ENCODE data around the gene PTPN5. TPM values are rescaled to one million over a fixed set of nuclear protein-coding genes. Genes with fewer than 3 reads are reported as not detected.

The PTPN5 gene
- total and polyA plus RNA-seq, 2 experiments from 2014 or later, result 1.1 to 1.6 TPM

DNA sequence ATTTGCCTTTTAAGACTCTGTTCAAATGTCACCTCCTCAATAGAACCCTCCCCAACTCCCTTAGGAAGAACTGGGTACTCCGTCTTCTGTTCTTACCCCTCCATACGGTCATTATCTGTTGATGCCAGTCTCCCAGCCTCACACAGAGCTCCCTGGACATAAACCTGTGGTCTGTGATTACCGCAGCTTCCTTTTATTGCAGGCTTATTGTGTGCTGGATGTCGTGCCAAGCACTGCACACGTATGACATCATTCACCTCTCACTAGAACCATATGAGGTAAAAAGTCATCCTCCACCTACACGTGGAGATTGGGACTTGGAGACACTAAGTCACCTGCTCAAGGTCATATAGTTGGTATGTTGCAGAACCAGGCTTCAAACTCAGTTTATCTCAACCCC is 15.3 kb downstream of the PTPN5 start:
- Histone ChIP-seq H3K4me1 (ENCODE audit: low read depth) (no peaks in the 10 kb centered on the region), H3K36me3 (no peaks in the 10 kb centered on the region), H3K27ac (no peak overlapping the region), H3K9me3 (ENCODE audit: low read depth) (no peaks in the 10 kb centered on the region), H3K4me3 (no peak overlapping the region), H3K27me3 (peaks cover 1% of the 10 kb centered on the region)
- TF ChIP-seq, protein P1, sequence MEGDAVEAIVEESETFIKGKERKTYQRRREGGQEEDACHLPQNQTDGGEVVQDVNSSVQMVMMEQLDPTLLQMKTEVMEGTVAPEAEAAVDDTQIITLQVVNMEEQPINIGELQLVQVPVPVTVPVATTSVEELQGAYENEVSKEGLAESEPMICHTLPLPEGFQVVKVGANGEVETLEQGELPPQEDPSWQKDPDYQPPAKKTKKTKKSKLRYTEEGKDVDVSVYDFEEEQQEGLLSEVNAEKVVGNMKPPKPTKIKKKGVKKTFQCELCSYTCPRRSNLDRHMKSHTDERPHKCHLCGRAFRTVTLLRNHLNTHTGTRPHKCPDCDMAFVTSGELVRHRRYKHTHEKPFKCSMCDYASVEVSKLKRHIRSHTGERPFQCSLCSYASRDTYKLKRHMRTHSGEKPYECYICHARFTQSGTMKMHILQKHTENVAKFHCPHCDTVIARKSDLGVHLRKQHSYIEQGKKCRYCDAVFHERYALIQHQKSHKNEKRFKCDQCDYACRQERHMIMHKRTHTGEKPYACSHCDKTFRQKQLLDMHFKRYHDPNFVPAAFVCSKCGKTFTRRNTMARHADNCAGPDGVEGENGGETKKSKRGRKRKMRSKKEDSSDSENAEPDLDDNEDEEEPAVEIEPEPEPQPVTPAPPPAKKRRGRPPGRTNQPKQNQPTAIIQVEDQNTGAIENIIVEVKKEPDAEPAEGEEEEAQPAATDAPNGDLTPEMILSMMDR (IDR thresholded peaks at IDR 0.05; ENCODE audit: low read depth, low read length), result no peak
- no peak for DNase-seq (ENCODE audit: low read depth in 1 of 2, low spot score in 1 of 2)

DNA sequence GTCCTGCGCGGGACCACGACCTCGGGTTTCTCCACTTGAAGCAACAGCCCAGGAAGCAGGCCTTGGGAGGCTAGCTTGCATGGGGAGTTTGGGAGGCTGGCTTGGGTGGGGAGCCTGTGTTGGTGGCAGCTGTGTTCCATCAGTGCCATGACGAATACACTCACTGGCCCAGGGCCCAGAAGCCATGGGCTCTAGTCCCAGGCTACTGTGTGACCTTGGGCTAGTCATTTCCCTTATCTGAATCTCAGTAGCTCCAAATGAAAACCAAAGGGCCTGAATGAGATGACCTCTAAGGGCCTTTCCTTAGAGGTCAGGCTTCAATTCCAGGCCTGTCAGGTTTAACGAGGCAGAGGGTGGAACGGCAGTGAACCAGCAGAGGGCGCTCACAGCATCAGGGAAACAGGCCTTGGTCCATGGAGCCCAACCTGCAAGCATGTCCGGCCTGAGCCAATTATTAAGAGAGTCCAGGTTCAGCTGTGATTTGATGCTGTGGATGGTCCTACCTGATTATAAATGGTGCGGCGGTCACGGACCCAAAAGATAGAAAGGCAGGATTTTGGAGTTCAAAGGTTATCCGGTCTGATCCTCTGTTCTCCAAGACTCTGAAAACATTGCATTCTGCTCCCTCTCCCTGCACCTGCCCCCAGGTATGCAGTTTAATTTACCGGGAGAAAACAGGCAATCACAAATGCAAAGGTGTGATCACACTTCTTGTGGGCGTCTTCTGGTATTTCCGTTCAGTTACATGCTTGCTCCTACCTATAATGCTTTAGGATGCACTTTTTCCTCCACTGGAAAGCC is 15.9 kb downstream of the PTPN5 start:
- peak; percentile 60 to 80 for DNase-seq (ENCODE audit: low read depth in 1 of 2, low spot score in 1 of 2)
- TF ChIP-seq, protein P1 (IDR thresholded peaks at IDR 0.05; ENCODE audit: low read depth, low read length), result peak; percentile 80
- Histone ChIP-seq H3K4me1 (ENCODE audit: low read depth) (no peaks in the 10 kb centered on the region), H3K27ac (no peak overlapping the region), H3K4me3 (no peak overlapping the region), H3K36me3 (no peaks in the 10 kb centered on the region), H3K27me3 (peaks cover 3% of the 10 kb centered on the region), H3K9me3 (ENCODE audit: low read depth) (no peaks in the 10 kb centered on the region)

DNA sequence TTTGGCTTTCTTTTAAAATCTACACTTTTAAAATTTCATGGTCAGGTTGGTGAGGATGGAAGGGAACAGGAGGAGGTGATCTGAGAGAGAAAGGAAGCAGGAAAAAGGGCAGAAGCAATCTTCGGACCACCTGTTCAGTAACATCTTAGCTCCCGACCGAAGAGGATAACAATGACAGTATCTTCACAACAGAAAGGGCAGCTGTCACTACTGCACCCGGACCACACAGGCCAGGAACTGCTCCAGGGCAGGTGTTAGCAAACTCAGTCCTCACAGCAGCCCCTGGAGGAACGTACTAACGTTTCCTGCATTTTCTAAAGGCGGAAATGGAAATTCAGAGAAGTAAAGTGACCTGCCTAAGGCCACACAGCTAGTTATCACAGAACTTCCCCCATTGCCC is 16.8 kb downstream of the PTPN5 start:
- H3K9me3 ChIP-seq (ENCODE audit: low read depth), result no peaks in the 10 kb centered on the region
- TF ChIP-seq, protein P1 (IDR thresholded peaks at IDR 0.05; ENCODE audit: low read depth, low read length), result no peak
- H3K27me3 ChIP-seq, result peaks cover 3% of the 10 kb centered on the region
- H3K36me3 ChIP-seq, result no peaks in the 10 kb centered on the region
- no peak overlapping the region for H3K27ac ChIP-seq
- H3K4me1 ChIP-seq (ENCODE audit: low read depth), result no peaks in the 10 kb centered on the region
- no peak for DNase-seq (ENCODE audit: low read depth in 1 of 2, low spot score in 1 of 2)
- no peak overlapping the region for H3K4me3 ChIP-seq

DNA sequence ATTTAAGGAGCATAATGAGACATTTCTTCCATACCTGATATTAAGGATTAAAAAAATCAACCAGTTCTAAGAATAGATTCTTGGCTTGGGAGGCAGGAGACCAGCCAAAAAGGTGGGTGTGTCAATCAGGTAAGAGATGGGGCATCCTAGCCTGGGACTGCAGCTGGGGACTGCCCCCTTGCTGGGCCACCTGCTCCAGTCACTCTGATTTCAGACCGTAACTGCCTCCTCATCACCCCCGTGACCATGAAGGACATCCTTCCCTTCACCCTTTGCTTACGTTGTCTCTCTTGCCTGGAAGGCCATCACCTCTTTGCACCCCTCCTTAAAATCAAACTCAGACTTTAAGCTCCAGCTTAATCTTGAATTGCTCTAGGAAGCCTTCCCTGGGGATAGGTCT is 17.9 kb downstream of the PTPN5 start:
- TF ChIP-seq, protein P1 (IDR thresholded peaks at IDR 0.05; ENCODE audit: low read depth, low read length), result no peak
- Histone ChIP-seq H3K9me3 (ENCODE audit: low read depth) (no peaks in the 10 kb centered on the region), H3K36me3 (no peaks in the 10 kb centered on the region), H3K4me3 (no peak overlapping the region), H3K27ac (no peak overlapping the region), H3K4me1 (ENCODE audit: low read depth) (no peaks in the 10 kb centered on the region), H3K27me3 (peaks cover 3% of the 10 kb centered on the region)
- no peak for DNase-seq (ENCODE audit: low read depth in 1 of 2, low spot score in 1 of 2)

DNA sequence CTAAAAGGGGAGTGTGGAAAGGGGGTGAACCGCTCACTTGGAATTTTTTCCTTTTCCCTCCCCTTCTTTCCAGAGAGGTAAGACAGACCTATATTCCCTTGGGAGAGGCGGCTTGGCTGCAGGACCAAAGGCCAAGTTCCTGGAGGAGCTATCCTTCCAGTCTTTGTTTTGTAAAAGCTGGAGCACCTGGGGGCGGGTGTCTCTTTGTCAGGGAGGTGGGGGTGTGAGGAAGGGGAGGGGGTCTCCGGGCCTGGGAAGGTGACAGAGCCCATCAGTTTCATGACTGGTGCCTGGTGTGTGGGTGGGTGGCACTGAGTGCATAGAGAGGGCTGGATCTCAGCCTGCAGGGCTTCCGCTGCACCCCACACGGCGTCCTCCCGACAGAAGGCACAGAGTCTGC is 18.5 kb downstream of the PTPN5 start:
- Histone ChIP-seq H3K4me3 (no peak overlapping the region), H3K36me3 (no peaks in the 10 kb centered on the region), H3K9me3 (ENCODE audit: low read depth) (no peaks in the 10 kb centered on the region), H3K27ac (no peak overlapping the region), H3K4me1 (ENCODE audit: low read depth) (no peaks in the 10 kb centered on the region), H3K27me3 (peaks cover 3% of the 10 kb centered on the region)
- DNase-seq (ENCODE audit: low read depth in 1 of 2, low spot score in 1 of 2), result no peak
- TF ChIP-seq, protein P1 (IDR thresholded peaks at IDR 0.05; ENCODE audit: low read depth, low read length), result no peak

Data from cardiac muscle cell (in vitro differentiated cells and primary cell).